Fibroblast of skin of back (primary cell): Measurements from ENCODE around the gene NHERF2.

Experiments used
- DNase-seq: peaks from one replicate; pipeline ENCODE4 v3.0.0-alpha.2; 2013

Gene NHERF2

DNA sequence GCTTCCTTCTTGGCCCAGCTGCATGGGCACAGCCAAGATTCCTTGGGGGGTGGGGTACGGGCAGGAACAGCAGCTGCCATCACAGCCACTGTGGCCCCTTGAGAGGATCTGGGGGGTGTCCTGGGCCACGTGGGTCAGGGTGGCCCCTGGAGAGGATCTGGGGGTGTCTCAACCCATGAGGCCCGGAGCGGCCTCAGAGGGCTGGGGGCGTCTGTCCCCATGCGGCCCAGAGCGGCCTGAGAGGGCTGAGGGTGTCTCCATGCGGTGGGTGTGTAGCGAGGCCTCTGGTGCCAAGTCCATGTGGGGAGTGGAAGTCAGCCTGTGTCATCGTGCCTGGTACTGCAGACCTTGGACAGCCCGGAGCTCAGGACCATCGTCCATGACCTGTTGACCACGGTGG, 34.8 kb downstream of the NHERF2 start:
- no peak for DNase-seq

GRCh38 chr16:2062801-2063200, 36.1 kb downstream of the NHERF2 start:
- DNase-seq: no peak

GRCh38 chr16:2063861-2064260, 37.2 kb downstream of the NHERF2 start:
- DNase-seq: no peak

GRCh38 chr16:2064368-2064945, 37.8 kb downstream of the NHERF2 start:
- no peak for DNase-seq

DNA sequence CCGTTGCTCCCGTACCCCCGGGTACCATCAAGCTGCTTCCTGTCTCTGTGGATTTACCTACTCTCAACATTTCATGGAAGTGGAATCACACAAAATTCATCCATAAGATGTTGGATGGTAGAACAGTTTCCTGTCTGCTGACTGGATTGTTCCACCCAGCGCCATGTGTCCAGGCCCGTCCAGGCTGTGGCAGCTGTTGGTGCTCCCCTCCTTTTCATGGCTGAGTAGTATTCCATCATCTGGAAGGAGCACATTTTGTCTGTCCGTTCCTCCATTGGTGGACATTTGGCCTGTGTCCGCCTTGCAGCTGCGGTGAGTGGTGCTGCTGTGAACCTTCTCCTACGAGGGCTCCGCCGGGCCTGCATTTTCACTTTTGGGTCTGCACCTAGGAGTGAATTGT, 39.4 kb downstream of the NHERF2 start:
- no peak for DNase-seq

- no peak for DNase-seq
Measured at GRCh38 chr16:2070576-2071453, 44.1 kb downstream of the NHERF2 start.

DNA sequence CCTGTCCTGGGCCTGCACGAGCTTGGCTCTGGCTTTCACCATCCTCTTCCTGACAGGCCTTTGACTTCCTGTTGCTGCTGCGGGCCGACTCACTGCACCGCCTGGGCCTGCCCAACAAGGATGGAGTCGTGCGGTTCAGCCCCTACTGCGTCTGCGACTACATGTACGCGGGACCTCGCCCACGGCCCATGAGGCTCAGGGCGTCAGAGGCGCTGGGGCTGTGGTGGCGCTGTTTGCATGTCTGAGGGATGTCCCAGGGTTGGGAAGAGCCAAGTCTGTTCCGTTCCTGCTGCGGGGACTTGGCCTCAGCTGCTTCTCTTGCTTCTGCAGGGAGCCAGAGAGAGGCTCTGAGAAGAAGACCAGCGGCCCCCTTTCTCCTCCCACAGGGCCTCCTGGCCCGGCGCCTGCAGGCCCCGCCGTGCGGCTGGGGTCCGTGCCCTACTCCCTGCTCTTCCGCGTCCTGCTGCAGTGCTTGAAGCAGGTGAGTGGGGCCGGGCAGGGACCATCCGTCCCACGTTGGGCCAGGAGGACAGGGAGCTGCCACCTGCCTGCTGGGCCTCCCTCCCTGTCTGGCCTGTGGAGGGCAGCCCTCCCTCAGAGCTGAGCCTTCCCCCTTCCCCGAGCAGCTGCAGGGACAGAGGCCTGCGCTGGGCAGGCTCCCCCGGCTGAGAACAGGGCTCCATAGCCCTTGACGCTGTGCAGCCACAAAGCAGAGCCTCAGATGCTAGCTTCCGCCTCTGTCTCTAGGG, 44.9 kb downstream of the NHERF2 start:
- no peak for DNase-seq

DNA sequence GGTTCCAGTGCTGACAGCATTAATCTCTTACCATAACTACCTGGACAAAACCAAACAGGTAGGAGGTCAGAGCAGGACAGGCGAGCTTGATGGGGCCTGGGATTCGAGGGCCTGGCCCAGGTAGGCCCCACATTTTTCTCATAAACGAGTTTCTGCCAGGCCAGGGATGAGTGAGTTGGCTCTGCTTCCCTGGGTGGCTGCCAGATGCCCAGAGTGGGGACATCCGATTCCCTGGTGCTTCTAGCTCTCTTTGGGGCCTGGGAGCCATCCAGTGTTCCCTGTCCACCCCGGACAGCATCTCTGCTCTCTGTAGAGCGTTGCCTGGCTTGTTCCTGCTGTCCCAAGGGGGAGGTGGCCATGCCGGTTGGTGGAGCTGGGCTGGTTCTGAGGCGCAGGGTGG, 46.2 kb downstream of the NHERF2 start:
- no peak for DNase-seq

- no peak for DNase-seq
Measured at GRCh38 chr16:2074071-2074470, 47.4 kb downstream of the NHERF2 start.

GRCh38 chr16:2075631-2076030, 48.9 kb downstream of the NHERF2 start:
- DNase-seq: no peak

DNA sequence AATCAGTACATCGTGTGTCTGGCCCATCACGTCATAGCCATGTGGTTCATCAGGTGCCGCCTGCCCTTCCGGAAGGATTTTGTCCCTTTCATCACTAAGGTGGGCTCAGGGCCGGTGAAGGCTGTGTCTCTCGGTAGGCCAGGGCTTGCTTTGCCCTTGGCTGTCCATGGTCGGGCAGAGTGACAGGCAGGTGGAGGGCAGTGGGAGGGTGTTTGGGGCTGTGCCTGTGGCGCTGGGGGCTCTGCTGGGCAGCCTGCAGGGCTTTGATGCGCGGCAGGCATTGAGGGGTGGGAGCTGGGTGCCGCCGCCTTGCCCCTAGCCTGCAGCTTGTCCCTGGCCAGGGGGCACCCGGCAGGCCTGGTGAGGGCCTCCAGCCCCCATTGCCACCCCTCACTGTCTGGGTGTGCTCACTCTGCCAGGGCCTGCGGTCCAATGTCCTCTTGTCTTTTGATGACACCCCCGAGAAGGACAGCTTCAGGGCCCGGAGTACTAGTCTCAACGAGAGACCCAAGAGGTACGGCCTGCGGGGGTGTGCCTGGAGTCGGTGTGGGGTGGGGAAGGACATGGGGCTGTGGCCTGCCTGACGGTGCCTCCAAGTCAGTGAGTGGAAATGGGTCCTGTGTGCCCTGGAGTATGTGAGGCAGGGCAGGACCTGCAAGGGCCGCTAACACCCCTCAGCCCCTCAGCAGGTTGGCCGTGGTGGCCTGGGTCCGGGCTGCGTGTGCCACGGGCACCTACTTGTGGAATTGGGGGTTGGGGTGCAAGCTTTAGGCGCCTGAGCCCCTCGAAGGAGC, 49.6 kb downstream of the NHERF2 start:
- DNase-seq: no peak

- no peak for DNase-seq
Measured at GRCh38 chr16:2077016-2077415, 50.3 kb downstream of the NHERF2 start.

GRCh38 chr16:2077696-2078095, 51.0 kb downstream of the NHERF2 start:
- no peak for DNase-seq

DNA sequence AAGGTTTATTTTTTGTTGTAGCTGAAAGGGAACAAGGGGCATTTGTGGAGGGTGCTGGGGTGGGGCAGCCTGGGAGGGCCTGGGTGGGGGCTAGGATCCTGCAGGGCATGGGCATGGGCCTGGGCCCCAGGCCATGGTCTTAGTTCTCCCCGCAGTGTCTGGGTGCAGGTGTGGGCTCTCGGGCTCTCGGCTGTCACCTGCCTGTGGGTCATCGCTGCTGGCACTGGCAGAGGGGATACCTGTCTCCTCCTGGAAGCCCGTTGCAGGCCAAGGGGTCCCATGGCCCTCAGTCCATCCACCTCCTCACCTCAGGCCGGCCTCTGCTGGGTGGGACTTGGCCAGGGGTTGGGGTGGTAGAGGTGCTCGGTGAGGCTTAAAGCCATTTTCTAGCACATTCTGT, 51.4 kb downstream of the NHERF2 start:
- DNase-seq: no peak

GRCh38 chr16:2078691-2079090, 52.0 kb downstream of the NHERF2 start:
- no peak for DNase-seq

GRCh38 chr16:2079311-2079800, 52.7 kb downstream of the NHERF2 start:
- no peak for DNase-seq

- no peak for DNase-seq
Measured at GRCh38 chr16:2079991-2080390, 53.3 kb downstream of the NHERF2 start.

DNA sequence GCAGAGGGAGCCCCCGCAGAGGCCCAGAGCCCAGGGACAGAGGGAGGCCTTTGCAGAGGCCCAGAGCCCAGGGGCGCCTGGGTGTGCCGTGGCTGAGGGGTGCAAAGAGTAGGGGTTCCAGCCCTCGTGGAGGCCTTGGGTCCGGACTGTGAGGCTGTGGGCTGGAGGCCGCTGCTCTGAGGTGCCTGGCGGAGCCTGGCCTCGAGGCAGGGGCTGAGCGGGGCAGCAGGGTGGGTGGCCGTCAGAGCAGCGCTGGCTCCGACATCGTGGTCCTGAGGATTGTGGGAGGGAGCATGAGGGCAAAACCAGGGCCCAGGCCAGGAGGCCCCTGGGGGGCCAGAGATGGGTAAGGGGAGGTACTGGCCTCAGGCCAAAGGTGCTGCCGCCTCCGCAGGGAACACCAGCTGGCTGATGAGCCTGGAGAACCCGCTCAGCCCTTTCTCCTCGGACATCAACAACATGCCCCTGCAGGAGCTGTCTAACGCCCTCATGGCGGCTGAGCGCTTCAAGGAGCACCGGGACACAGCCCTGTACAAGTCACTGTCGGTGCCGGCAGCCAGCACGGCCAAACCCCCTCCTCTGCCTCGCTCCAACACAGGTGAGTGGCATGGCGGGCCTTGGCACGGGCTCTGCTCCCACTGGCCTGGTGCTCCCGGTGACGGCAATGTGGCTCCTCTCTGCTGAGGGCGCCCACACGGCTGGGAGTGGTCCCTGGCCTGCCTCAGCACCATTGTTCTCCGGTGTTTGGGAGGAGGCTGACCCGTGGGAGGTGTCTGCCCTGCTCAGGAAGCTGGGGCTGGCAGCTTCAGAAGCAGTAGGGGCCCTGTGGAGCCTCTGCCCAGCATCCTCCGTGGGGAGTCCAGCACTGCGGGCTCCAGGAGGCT, 54.7 kb downstream of the NHERF2 start:
- no peak for DNase-seq

GRCh38 chr16:2082171-2082982, 55.7 kb downstream of the NHERF2 start:
- DNase-seq: no peak

DNA sequence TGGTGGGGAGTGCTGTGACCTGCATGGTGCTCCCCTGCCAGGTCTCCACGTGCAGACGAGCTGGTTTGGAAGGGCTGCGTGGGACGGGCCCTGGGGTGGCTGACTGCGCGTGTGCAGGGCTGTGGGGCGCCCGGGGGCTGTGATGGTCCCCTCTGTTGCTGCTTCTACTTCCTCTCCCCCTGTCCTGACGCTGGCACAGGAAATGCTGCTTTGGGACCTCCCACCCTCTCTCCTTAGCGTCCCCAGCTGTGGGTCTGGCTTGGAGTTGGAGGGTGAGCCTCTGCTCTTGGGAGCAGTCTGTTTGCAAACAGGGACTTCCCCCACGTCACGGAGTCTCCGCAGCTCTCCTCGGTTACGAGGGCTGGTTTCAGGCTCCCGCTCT, 56.3 kb downstream of the NHERF2 start:
- no peak for DNase-seq

DNA sequence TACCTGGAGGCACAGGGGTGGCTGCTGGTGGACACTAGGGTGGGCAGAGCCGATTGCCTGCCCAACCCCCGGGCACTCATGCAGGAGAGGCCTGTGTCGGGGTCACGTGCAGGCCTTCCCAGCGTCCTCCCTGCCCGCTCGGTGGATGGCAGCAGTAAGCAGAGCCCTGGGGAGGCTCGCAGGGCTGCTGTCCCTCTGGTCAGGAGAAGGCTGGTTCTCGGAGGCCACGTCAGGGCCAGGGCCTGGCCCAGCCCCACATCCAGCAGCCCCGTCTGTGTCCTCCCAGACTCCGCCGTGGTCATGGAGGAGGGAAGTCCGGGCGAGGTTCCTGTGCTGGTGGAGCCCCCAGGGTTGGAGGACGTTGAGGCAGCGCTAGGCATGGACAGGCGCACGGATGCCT, 56.7 kb downstream of the NHERF2 start:
- DNase-seq: no peak
